GM23248 (cell line): ENCODE data around the gene ATXN7.

ENCODE experiments used
- EZH2 ChIP-seq: fragments of 200-600 bp; sonication (generic); IDR thresholded peaks from 2 replicates; pipeline ENCODE4 v1.6.1; 2018; ENCODE audit warnings: antibody characterized with exemption, mild to moderate bottlenecking; ENCODE audit not compliant: insufficient read depth, poor library complexity, severe bottlenecking
- EZH2phosphoT487 ChIP-seq: fragments of 200-600 bp; sonication (generic); IDR thresholded peaks from 2 replicates; pipeline ENCODE4 v1.6.1; 2018; ENCODE audit warnings: antibody characterized with exemption, moderate library complexity, mild to moderate bottlenecking, low read depth; ENCODE audit not compliant: insufficient read depth

DNA sequence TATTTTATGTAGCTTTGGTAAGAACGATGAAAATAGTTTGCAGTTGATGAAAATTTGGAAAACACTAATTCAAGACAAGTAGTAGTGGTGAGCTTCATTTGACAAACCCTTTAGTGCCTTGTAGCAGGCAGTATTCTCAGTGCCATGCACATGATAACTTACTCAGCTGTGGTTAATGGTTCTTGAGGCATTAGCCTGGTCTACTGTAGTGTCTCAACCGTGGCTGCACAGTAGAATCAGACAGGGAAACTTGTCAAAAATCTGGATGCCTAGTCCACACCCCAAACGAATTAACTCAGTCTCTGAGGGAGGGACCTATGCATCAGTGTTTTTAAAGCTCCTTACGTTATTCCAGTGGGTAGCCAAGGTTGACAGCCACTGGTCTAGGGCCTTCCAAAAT is 114.2 kb downstream of the ATXN7 start:
- TF ChIP-seq EZH2phosphoT487, result no peak
- TF ChIP-seq EZH2, result no peak
